ENCODE data around the gene RARRES1.

- TF ChIP-seq CTCF (IDR thresholded peaks at IDR 0.05) = no peak
- TF ChIP-seq POLR2A (IDR thresholded peaks at IDR 0.05) = no peak
These were observed 30.7 kb downstream of the RARRES1 start for GRCh38 chr3:158701420-158702065.
